Measurements from ENCODE around the gene GPS2.

GRCh38 chr17:7323731-7324437 is 8.7 kb upstream of the GPS2 start:
- TF ChIP-seq CTCF (IDR thresholded peaks at IDR 0.05; ENCODE audit: low read depth, low read length), result peak; percentile 69
- TF ChIP-seq EZH2phosphoT487 (IDR thresholded peaks at IDR 0.05; ENCODE audit: low read depth), result no peak

Measured in OCI-LY3 (cell line).